KMS-11 (cell line): ENCODE measurements around the gene WDR55.

Source experiments
- H2AFZ ChIP-seq: fragments of 200-600 bp; sonication (generic); 2 replicates; pipeline ENCODE4 v1.6.1; 2016; ENCODE audit warnings: antibody characterized with exemption, mixed run types, low read depth
- H3K27ac ChIP-seq: fragments of 200-600 bp; sonication (generic); 2 replicates; pipeline ENCODE4 v1.6.1; 2016; ENCODE audit warnings: mild to moderate bottlenecking, mixed run types
- H3K27me3 ChIP-seq: fragments of 200-600 bp; sonication (generic); 2 replicates; pipeline ENCODE4 v1.6.1; 2017; ENCODE audit warnings: mild to moderate bottlenecking, low read depth, mixed run types, moderate library complexity; ENCODE audit not compliant: insufficient read depth
- H3K36me3 ChIP-seq: fragments of 200-600 bp; sonication (generic); 2 replicates; pipeline ENCODE4 v1.6.1; 2017; ENCODE audit warnings: mild to moderate bottlenecking, mixed run types; ENCODE audit not compliant: insufficient read depth
- H3K4me1 ChIP-seq: fragments of 200-600 bp; sonication (generic); 2 replicates; pipeline ENCODE4 v1.6.1; 2016; ENCODE audit warnings: mild to moderate bottlenecking, low read depth, mixed run types; ENCODE audit not compliant: poor library complexity, severe bottlenecking
- H3K4me2 ChIP-seq: fragments of 200-600 bp; sonication (generic); 2 replicates; pipeline ENCODE4 v1.7.0; 2016; ENCODE audit warnings: mild to moderate bottlenecking, mixed run types
- H3K4me3 ChIP-seq: fragments of 200-600 bp; sonication (generic); IDR thresholded peaks from 2 replicates; pipeline ENCODE4 v1.6.1; 2017; ENCODE audit warnings: low read depth, low read length, mixed read lengths; ENCODE audit not compliant: insufficient read depth
- H3K79me2 ChIP-seq: fragments of 200-600 bp; sonication (generic); 2 replicates; pipeline ENCODE4 v1.6.1; 2016; ENCODE audit warnings: low read depth, mixed run types; ENCODE audit not compliant: insufficient read depth
- H3K9ac ChIP-seq: fragments of 200-600 bp; sonication (generic); 2 replicates; pipeline ENCODE4 v1.6.1; 2016; ENCODE audit warnings: mild to moderate bottlenecking, mixed run types
- H4K20me1 ChIP-seq: fragments of 200-600 bp; sonication (generic); 2 replicates; pipeline ENCODE4 v1.6.1; 2016; ENCODE audit warnings: mild to moderate bottlenecking, mixed run types; ENCODE audit not compliant: insufficient read depth
- CTCF ChIP-seq: fragments of 200-600 bp; sonication (generic); conservative IDR thresholded peaks from 2 replicates; pipeline ENCODE4 v1.6.1; 2017; ENCODE audit warnings: low read depth, mild to moderate bottlenecking, antibody characterized with exemption, low read length, moderate library complexity, mixed read lengths

The WDR55 gene

GRCh38 chr5:140632366-140633020 lies 32.2 kb upstream of the WDR55 start:
- no peaks in the 10 kb centered on the region for H3K27me3 ChIP-seq
- H3K9ac ChIP-seq, result no peak overlapping the region
- no peak overlapping the region for H2AFZ ChIP-seq
- no peaks in the 10 kb centered on the region for H3K79me2 ChIP-seq
- H4K20me1 ChIP-seq, result no peaks in the 10 kb centered on the region
- no peak for TF ChIP-seq CTCF
- no peak overlapping the region for H3K4me2 ChIP-seq
- H3K4me1 ChIP-seq, result no peaks in the 10 kb centered on the region
- no peak overlapping the region for H3K27ac ChIP-seq
- H3K4me3 ChIP-seq, result no peak overlapping the region
- H3K36me3 ChIP-seq, result no peaks in the 10 kb centered on the region

GRCh38 chr5:140633021-140633471 lies 31.7 kb upstream of the WDR55 start, which contains the start of gene CD14:
TSS of gene CD14 (minus strand) at chr5:140633175. CDS start at chr5:140633071, 104 bp downstream.
- H3K4me3 ChIP-seq, result no peak within 1 kb of the TSS
- no peaks in the 10 kb centered on the region for H3K79me2 ChIP-seq
- no peak within 1 kb of the TSS for H3K9ac ChIP-seq
- H4K20me1 ChIP-seq, result no peaks in the 10 kb centered on the region
- no peak for TF ChIP-seq CTCF
- H3K4me1 ChIP-seq, result no peaks in the 10 kb centered on the region
- H3K4me2 ChIP-seq, result no peak within 1 kb of the TSS
- H3K27ac ChIP-seq, result no peak within 1 kb of the TSS
- H3K27me3 ChIP-seq, result no peaks in the 10 kb centered on the region
- no peak within 1 kb of the TSS for H2AFZ ChIP-seq
- no peaks in the 10 kb centered on the region for H3K36me3 ChIP-seq

- H3K4me3 ChIP-seq, result no peak overlapping the region
- H3K4me2 ChIP-seq, result no peak overlapping the region
Measured at GRCh38 chr5:140633501-140633900, 31.2 kb upstream of the WDR55 start.

GRCh38 chr5:140634103-140634502 lies 30.6 kb upstream of the WDR55 start:
- Histone ChIP-seq H3K79me2 (no peaks in the 10 kb centered on the region), H3K4me2 (no peak overlapping the region), H3K27ac (no peak overlapping the region), H2AFZ (no peak overlapping the region), H3K36me3 (no peaks in the 10 kb centered on the region), H3K4me1 (peaks cover 6% of the 10 kb centered on the region), H3K4me3 (no peak overlapping the region), H3K9ac (no peak overlapping the region), H4K20me1 (no peaks in the 10 kb centered on the region), H3K27me3 (no peaks in the 10 kb centered on the region)
- TF ChIP-seq CTCF, result no peak

More at GRCh38 chr5:140633501-140633900, 31.2 kb upstream of the WDR55 start:
- no peaks in the 10 kb centered on the region for H3K4me1 ChIP-seq
- no peak overlapping the region for H2AFZ ChIP-seq
- no peaks in the 10 kb centered on the region for H3K36me3 ChIP-seq
- no peaks in the 10 kb centered on the region for H3K27me3 ChIP-seq
- no peak overlapping the region for H3K27ac ChIP-seq
- H3K79me2 ChIP-seq, result no peaks in the 10 kb centered on the region
- no peaks in the 10 kb centered on the region for H4K20me1 ChIP-seq
- H3K9ac ChIP-seq, result no peak overlapping the region
- no peak for TF ChIP-seq CTCF
